Measurements from ENCODE around the gene MITF.

- no peak for TF ChIP-seq CTCF (IDR thresholded peaks at IDR 0.05)
- no peak for TF ChIP-seq POLR2A (IDR thresholded peaks at IDR 0.05)
Measured at GRCh38 chr3:69823743-69824142, 84.5 kb downstream of the MITF start.
